Measurements from ENCODE around the gene KCNQ2.
"Not testable (repeated sequence)": the region's sequence is repeated elsewhere in the genome, so short reads cannot be mapped to it uniquely, and the experiment has no call there.

The KCNQ2 gene

DNA sequence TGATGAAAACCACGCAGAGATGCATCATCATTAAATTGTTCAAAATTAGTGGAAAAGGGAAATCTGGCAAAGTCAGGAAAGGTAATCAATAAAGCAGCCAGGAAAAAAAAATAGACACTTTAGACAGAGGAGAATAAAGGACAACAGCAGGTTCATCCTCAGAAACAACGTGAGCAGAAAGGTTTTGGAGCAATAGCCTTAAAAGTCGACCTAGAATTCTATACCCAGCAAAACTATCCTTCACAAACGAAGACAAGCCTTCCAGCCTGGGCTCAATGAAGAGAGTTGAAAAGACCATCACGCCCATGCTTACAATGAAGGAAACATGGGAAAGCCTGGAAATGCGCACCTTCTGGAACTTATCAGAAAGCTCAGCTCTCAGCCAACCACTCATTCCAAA, 86.6 kb downstream of the KCNQ2 start:
- no peak for DNase-seq (ENCODE audit: low spot score)

DNA sequence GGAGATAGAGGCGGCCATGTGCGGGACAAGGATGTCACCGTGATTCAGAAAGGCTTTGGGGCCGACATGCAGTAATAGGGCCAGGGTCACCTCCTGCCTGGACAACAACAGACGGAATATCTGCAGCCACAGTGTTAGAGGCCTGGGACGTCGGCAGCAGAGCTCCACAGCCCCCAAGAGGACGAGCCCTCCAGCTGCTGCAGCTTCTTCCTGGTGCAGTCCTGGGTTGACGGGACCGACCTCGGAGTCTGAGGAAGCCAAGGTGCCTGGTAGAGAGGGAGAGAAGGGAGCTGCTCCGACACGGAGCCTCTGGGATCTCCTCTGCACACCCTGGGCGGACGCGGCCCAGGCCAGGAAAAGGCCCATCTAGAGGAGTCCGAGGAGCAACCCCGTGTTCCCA, 88.1 kb downstream of the KCNQ2 start:
- DNase-seq (ENCODE audit: low spot score): no peak

DNA sequence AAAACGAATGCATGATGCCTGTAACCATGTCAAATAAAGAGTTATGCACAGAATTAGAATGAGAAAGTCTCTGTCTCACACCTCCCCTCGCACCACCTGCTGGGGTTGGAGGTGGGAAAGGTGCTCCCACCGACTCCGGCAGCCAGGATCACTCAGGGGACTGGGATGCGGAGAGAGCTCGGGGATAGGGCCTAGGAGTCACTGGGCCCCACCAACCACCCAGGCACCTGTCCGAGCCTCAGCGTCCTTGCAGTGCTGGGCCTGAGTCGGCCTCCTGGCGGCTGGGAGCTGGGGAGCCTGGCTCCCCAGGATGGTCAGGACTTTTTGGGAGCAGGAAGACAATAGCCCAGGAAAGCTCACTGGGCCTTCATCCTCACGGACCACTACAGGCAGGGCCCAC, 88.9 kb downstream of the KCNQ2 start:
- DNase-seq (ENCODE audit: low spot score): no peak

DNA sequence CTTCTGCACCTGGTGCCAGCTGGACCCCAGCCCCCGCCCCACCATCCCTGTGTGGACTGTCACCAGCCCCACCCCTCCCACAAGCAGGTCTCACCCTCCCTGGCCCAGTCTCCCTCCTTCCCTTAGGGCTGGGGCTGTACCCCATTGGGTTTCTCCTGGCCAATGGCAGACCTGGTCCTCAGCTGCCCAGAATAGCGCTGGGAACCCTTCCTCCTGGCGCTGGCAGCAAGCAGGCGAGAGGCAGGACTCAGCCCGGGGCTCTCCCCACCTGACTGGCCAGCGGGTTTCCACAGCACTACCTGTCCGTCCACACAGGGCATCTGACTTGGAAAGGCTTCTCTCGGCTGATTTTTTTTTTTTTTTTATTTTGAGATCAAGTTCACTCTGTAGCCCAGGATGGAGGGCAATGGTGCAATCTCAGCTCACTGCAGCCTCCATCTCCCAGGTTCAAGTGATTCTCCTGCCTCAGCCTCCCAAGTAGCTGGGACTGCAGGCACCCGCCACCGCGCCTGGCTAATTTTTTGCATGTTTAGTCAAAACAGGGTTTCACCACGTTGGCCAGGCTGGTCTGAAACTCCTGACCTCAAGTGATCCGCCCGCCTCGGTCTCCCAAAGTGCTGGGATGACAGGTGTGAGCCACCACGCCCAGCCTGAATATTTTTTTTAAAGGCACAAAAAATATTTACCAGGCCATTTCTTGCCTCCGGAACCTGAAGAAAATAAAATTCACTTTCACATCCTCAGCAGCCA, 89.7 kb downstream of the KCNQ2 start:
- no peak for DNase-seq (ENCODE audit: low spot score)

DNA sequence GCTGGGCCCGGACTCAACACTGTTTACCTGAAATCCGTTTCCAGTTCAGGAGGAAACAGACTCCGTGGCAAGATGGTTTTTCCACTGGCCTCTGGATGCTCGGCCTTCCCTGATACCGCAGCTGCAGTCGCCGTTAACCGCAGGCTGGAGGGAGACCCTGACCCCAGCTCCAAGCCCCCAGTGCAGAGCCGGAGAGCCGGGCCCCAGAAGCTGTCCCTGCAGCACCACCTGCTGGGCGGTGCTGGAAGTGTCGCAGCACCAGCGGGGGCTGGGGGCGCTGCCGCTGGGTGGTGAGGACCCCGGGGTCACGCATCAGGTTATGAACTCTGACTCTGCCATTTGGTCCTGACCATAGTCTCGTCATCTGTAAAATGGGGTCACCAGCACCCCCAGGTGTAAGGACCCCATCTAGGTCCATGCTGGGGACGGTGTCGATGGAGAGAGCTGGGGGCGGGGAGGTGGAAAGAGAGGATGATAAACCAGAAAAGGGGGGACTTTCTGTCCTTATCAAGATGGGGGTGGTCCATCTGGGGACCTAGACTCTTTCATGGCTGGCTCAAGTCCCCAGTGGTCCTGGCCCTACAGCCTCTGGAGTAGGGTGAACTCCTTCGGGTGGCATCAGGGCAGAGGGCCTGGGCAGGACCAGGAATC, 90.5 kb downstream of the KCNQ2 start:
- no peak for DNase-seq (ENCODE audit: low spot score)

DNA sequence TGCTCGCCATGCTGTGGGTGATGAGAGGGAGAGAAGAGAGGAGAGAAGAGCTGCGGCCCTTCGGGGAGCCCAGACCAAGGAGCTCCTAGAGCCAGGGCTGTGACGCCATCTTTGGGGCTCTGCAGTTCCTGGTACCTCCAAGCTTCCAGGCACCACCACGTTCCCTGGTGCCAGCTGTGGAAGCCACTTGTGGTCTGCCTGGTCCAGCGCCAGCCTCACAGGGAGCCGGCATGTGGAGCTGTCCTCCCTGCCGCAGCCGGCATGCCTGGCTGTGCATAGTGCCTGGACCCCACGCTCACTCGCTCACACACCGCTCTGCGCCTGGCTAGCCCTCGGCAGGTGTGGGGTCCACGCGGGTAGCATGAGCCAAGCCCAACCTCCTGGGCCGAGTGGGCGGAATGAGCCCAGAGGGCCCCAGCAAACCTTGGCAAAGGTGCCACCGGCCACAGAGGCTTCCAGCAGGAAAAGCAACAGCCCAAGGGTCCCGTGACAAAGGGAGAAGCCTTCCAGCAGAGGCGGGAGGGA, 92.0 kb downstream of the KCNQ2 start:
- no peak for DNase-seq (ENCODE audit: low spot score)

DNA sequence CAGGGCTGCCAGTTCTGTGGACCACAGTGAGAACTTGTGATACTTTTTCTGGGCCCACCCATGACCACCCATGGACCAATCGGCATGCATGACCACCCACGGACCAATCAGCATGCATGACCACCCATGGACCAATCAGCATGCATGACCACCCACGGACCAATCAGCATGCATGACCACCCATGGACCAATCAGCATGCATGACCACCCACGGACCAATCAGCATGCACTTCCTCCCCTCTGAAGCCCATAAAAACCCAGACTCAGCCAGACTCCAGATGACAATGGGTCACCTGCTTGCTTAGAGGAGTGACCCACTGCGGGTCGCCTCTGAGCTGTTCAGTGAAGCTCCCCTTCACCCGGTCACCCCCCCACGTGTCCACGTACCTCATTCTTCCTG, 92.6 kb downstream of the KCNQ2 start:
- not testable (repeated sequence) for DNase-seq (ENCODE audit: low spot score)

DNA sequence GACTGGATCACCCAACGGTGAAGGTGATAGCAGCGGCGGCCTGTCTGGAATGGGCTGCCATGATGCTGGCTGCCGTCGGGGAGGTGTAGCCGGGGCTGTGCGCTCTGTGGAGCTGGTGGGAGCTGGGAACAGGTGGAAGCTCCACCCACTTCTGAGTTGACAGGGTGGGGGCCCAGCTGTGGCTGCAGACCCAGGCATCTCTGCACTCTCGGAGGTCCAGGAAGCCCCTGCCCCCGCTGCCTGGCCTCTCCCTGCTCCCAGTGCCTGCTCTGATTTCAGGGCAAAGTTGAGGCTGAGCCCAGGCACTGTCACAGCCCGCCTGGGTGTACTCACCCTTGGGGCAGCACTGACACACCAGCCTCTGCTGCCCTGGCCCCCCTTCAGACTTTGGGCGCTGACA, 93.2 kb downstream of the KCNQ2 start:
- DNase-seq (ENCODE audit: low spot score): no peak

DNA sequence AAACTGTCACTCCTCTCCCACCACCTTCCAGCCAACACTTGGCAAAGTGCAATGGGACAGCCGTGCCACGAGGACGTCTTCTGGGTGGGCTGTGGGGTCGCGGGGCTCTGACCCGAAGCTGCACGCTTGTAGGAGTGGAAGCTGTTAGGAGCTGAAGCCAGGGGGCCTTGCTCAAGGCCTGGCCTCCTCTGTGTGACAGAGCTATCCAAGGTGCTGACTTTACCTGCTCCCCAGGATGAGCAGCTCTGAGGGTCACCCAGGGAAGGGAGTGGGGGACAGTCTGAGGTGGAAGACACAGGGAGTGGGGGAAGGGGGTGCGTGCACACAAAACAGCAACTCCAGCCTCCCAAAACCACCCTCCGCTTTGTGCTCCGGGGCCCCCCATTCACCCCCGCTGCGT, 93.8 kb downstream of the KCNQ2 start:
- DNase-seq (ENCODE audit: low spot score): no peak

DNA sequence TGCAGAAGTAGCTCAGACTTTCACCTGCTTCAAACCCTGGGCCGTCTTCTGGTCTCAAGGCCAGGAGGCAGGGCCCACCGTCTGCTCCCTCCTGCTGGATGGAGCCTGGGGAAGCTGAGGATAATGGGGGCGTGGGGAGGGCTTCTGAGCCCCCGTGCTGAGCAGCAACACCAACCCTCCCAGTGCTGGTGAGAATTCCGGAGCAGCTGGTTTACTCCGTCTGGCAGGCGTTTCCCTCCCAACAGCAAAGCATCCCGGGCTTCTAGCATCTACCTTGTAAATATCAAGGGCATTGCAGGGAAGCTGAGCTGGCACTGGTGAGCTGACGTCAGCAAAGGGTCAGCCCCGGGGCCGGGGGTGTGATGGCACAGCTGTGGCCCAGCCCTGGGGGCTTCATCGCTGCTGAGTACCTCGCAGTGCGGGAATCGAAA, 94.5 kb downstream of the KCNQ2 start:
- no peak for DNase-seq (ENCODE audit: low spot score)

DNA sequence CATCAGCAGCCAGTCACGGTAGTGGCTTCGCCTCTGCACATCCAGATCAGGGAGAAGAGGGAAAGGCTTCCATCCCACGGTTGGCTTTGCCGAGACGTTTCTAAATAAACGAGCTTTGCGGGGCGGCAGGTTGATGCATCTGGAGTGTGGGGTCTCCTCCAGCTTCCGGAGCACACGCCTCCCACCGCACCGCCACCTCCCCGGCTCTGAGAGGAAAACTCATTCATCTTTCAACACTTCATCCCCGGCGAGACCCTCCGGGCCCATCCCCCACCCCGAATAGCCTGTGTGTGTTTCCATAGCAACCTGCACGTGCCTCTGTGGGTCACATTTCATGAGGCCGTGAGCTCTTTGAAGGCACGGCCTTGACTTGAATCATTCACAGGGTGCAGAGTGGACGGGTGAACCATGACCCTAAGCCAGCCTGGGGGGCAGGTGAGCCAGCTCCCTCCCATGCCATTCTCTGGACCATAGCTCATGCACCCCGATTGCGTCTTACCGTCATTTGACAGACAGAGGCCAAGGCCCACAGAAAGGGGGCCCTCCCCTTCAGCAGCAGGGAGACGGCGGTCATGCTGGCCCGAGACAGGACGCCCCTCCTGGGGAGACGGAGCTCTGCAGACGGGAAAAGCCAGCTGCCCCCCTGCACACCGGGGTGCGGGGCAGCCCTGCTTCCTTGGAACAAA, 95.1 kb downstream of the KCNQ2 start:
- no peak for DNase-seq (ENCODE audit: low spot score)

DNA sequence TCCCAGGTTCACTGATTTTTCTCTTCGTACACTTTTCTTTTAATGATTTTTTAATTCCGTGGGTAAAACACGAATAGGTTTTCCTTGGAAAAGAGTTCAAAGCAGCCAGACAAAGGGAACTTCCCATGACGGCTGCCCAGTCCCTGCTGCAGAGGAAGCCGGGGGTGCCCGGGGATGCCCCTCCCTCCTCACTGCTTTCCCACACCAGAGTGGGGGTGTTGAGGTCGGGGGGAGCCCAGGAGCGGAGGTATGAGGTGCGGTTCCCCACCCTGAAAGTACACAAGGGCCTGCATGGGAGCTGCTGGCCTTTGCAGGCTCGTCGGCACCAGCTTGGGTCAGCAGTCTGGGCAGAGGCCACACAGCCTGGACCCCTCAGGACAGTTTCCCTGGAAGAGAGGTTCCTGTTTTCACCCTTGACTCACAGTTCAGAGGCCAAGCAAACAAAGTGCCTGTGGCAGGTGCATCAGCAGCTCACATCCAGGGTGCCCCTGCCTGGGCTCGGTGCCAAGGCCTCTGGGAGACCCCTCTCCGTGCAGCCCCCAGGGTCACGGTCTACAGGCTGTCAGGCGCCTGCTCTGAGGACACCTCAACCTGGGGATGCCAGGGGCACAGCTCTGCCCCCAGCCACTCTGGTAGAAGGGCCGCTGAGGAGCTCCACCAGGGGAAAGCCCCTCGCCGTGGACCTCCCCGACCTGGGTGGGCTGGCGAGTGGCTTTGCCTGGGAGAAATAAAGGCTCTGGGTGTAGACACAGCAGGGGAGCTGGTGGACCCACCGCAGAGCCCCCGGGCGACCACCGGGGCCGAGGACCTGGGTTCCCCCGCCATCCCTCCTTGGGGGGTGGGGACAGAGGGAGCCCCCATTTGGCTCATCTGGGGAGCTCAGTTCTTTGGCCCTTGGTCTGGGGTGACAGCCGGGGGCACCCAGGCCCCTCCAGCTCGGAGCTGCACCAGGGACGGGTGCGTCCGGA, 95.9 kb downstream of the KCNQ2 start:
- DNase-seq (ENCODE audit: low spot score): no peak

DNA sequence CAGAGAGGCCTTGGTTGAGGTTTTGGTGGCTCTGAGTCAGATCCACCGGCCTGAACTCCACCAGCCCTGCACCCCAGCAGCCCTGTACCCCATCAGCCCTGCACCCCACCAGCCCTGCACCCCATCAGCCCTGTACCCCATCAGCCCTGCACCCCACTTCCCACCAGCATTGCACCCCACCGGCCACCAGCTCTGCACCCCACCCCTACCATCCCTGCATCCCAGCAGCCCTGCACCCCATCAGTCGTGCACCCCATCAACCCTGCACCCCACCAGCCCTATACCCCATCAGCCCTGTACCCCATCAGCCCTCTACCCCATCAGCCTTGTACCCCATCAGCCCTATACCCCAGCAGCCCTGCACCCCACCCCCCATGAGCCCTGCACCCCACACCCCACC, 97.0 kb downstream of the KCNQ2 start:
- no peak for DNase-seq (ENCODE audit: low spot score)

DNA sequence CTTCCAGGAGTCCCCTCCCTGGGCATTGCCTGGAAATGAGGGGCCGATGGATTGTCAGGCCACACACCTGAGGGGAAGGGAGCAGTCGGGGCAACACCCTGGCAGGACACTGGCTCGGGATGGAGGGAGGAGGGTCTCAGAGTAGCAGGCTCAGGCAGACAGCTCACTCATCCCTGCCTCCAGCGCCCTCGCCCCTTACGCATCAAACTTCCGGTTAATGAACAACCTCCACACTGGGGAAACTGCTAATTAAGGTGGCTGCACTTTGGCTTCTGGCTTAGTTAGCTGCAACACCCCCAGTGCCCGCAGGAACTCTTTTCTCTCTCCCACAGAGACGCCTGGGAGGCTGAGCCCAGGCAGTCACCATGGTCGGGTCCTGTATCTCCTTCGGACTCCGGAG, 98.0 kb downstream of the KCNQ2 start:
- DNase-seq (ENCODE audit: low spot score): no peak

DNA sequence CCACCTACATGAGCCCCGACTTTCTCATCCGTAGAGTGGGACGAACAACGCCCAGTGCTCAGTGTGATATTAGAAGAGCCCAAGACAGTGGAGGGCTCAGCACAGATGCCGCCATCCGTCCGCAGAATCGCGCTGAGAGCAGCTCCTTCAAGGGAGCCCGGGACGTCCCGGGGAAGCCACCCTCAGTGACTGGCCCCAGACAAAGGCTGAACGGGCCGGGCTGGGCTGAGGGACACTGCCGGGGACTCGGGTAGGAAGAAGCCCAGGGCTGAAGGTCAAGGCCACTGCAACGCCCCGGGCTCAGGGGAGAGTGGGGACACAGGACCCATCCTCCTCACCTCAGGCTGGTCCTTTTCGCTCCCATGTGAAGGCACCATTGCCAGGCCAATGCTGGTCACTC, 98.5 kb downstream of the KCNQ2 start:
- DNase-seq (ENCODE audit: low spot score): no peak

DNA sequence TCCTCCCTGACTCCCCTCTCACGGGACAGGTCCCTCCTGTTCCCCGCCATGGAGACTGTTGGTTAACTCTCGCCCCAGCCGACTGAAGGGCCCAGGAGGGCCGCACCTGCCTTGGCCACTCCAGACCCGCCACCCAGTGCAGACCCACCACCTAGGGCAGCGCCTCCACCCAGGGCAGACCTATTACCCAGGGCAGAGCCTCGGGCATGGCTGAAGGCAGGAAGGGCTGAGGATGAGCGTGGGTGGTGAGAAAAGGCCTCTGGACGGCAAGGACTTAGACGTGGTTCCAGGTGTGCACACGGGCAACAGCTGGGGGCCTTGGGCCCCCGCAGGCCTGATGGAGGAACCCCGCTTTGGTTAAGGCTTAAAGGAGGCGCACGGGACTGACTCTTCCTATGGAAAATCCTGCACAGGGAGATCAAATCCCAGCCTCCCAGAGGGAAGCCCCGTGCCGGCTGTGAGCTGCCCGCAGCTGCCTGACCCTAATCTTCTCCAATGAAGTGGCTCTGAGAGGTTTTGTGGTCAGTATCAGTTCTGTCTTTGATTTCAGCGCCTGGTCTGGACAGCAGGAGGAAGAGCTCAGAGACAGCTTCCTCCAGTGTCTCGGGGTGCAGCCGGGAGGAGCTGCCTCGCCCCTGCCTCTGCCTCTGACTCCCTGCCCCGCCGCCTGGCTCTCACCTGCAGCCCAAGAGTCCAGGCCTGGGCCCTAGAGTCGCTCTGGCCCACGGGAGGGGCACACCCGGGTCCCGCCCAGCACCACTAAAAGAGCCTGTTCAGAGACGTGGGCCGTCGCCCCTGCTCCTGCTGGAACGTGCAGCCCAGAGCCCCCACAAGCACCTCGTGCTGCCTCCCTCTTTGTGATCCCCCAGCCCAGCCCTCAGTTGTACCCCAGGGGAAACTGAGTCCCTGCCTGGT, 99.2 kb downstream of the KCNQ2 start:
- no peak for DNase-seq (ENCODE audit: low spot score)

DNA sequence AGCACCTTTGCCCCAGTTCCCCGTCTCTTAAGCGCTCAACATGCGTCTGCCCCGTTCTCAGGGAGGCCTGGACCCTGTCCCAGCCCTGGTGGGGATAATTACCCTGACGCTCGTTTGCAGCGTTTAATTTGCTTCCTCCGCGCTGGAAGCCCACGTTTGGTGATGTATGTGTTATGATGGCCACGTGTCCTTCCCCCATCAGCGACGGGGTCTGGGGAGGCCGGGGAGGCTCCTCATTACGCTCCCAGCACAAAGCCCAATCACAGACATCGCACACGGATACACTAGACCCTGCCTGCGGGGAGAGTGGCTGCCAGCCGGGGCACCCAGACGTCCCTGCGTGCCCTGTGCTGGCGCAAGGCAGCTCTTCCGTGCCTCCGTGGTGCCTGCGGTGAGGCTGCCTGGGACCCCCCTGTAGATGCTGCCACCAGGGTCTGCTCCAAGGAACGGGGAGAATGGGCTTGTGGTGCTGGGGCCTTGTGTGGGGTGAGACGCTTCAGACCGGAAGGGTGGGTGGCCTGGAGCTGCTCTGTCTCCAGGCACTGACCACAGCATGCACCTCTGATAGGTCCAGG, 101.1 kb downstream of the KCNQ2 start:
- no peak for DNase-seq (ENCODE audit: low spot score)

DNA sequence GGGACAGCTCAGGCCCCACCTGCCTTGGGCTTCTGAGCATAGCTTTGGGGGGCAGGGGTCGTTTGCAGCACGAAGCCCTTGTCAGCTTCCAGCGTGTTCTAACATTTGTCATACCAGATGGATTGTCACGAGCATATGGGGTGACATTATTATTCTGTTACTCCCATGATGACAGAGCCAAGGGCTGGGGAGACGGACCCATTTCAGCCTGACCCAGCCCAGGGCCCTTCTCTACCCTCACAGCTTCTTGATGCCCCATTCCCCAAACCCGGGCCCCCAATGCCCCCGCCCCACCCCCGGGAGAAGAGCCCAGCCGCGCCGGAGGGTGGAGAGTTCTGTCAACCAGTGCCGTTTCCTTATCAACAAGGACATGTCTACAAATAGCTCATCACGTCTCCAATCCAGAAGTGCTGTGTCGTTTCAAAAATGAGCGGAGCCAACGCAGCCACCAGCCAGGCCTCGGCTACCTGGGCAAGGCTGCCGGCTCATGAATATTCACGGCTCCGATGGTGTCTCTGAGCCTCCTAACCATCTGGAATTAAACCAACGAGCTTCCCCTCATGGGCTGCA, 101.8 kb downstream of the KCNQ2 start:
- no peak for DNase-seq (ENCODE audit: low spot score)

DNA sequence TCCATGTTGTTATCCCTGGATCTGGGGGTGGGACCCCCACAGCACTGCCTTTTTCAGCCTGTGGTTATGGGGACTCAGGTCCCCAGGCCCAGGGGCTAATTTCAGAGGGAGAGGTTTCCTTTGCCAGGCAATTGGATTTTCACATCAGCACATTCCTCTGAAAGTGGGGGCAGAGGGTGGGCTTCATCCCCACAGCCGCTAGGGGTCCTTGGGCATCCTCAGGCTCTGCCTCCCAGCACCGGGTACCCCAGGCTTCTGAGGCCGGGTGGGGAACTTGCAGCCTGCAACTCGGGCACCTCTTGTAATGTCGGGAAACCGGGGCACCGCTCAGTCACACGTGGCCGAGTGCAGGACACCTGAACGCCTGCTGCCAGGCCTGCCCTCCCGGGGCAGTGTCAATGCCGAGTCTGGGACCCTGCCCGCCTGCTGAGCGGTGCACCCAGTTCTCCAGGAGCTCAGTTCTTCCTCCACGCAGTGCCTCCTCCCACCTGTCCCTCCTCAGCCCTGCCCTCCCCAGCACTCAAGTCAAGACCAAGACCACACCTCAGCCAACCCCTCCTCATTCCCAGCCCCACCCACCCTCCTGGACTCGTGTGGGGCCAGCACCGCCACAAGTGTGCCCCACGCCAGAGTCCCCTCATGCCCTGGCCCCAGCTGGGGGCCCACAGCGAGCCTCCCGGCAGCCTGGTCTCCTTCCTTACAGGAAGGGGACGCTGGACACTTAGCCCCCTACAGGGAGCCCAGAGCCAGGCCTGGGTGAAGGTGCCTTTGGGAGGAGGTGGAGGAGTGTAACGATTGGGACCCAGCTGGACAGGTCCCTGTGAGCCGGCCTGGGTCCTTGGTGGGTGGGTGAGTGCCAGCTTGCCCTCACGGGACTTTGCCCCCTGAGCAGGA, 102.5 kb downstream of the KCNQ2 start:
- no peak for DNase-seq (ENCODE audit: low spot score)

All from NAMALWA (cell line).